DND-41 (cell line): Measurements from ENCODE around the gene PIM1.

ENCODE experiments used
- EZH2 ChIP-seq: IDR thresholded peaks from 3 replicates; pipeline ENCODE4 v1.6.1; 2012; ENCODE audit warnings: borderline replicate concordance, low read depth, mild to moderate bottlenecking, moderate library complexity, low read length, inconsistent platforms; ENCODE audit not compliant: severe bottlenecking
- TF ChIP-seq, protein P1 (sequence below): IDR thresholded peaks from 2 replicates; pipeline ENCODE4 v1.5.1; 2012; ENCODE audit warnings: borderline replicate concordance, low read length, moderate library complexity, mild to moderate bottlenecking; ENCODE audit not compliant: poor library complexity, severe bottlenecking; ENCODE audit errors: extremely low read depth

DNA sequence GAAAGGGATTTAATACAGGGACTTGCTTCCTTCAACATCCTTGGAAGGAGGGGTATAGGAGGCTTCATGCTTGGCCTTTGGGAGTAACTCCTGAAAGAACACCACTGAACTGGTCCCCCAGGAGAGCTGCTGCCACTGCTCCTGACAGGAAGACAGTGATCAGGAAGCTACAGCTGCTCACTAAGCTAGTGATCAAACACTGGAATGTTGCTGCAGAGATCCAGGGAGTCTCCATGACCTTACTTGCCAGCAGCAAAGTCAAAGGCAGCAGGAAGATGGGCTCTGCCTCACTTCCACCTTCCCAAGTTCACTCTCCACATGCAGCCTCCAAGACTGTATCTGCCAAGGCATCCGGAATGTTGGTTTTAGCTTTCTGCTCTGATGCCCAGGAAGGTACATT lies 31.8 kb downstream of the PIM1 start:
- TF ChIP-seq, protein P1, sequence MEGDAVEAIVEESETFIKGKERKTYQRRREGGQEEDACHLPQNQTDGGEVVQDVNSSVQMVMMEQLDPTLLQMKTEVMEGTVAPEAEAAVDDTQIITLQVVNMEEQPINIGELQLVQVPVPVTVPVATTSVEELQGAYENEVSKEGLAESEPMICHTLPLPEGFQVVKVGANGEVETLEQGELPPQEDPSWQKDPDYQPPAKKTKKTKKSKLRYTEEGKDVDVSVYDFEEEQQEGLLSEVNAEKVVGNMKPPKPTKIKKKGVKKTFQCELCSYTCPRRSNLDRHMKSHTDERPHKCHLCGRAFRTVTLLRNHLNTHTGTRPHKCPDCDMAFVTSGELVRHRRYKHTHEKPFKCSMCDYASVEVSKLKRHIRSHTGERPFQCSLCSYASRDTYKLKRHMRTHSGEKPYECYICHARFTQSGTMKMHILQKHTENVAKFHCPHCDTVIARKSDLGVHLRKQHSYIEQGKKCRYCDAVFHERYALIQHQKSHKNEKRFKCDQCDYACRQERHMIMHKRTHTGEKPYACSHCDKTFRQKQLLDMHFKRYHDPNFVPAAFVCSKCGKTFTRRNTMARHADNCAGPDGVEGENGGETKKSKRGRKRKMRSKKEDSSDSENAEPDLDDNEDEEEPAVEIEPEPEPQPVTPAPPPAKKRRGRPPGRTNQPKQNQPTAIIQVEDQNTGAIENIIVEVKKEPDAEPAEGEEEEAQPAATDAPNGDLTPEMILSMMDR: no peak
- TF ChIP-seq EZH2: no peak
